GM11168 (cell line): Measurements from ENCODE around the gene BMP6.

Experiments
- in situ Hi-C: fragments of 300-500 bp; cut with MboI; formaldehyde crosslinking; loops from one replicate; pipeline ENCODE4 v1.12.0; 2022; ENCODE audit warnings: low sequenced_read_pairs; ENCODE audit not compliant: unreplicated experiment

BMP6 gene

GRCh38 chr6:7707787-7708186 lies 18.1 kb upstream of the BMP6 start:
- in situ Hi-C loops = no loop called here

GRCh38 chr6:7719364-7719850 lies 6.5 kb upstream of the BMP6 start:
- in situ Hi-C loops = no loop called here

- in situ Hi-C loops = loop anchor here (5.0 to 10.0 kb wide), 3 partner anchors 174 to 332 kb away; no protein-coding TSS in a partner anchor
Observed at GRCh38 chr6:7720346-7720745, 5.6 kb upstream of the BMP6 start.

GRCh38 chr6:7721649-7722048 lies 4.2 kb upstream of the BMP6 start:
- in situ Hi-C loops = loop anchor here (5.0 to 10.0 kb wide), 3 partner anchors 173 to 331 kb away; no protein-coding TSS in a partner anchor

- in situ Hi-C loops = loop anchor here (5.0 to 10.0 kb wide), 3 partner anchors 172 to 329 kb away; no protein-coding TSS in a partner anchor
Observed at GRCh38 chr6:7723041-7723447, 2.9 kb upstream of the BMP6 start.

- in situ Hi-C loops = loop anchor here (5.0 to 10.0 kb wide), 3 partner anchors 171 to 329 kb away; no protein-coding TSS in a partner anchor
Observed at GRCh38 chr6:7723554-7723953, 2.3 kb upstream of the BMP6 start.

GRCh38 chr6:7725412-7725811 lies 487 bp upstream of the BMP6 start:
- in situ Hi-C loops = loop anchor here (10.0 kb wide), 1 partner anchor 169 kb away; no protein-coding TSS in a partner anchor

- in situ Hi-C loops = loop anchor here (10.0 kb wide), 1 partner anchor 168 kb away; no protein-coding TSS in a partner anchor
Observed at GRCh38 chr6:7726416-7727085, 652 bp downstream of the BMP6 start.

GRCh38 chr6:7727086-7727945 lies 1.4 kb downstream of the BMP6 start:
- in situ Hi-C loops = loop anchor here (10.0 kb wide), 1 partner anchor 167 kb away; no protein-coding TSS in a partner anchor

GRCh38 chr6:7727946-7728854 lies 2.3 kb downstream of the BMP6 start:
- in situ Hi-C loops = loop anchor here (10.0 kb wide), 1 partner anchor 167 kb away; no protein-coding TSS in a partner anchor

GRCh38 chr6:7728855-7729590 lies 3.1 kb downstream of the BMP6 start:
- in situ Hi-C loops = loop anchor here (10.0 kb wide), 1 partner anchor 166 kb away; no protein-coding TSS in a partner anchor

- in situ Hi-C loops = no loop called here
Observed at GRCh38 chr6:7730001-7730783, 4.3 kb downstream of the BMP6 start.

GRCh38 chr6:7730784-7731227 lies 4.9 kb downstream of the BMP6 start:
- in situ Hi-C loops = no loop called here

GRCh38 chr6:7731294-7731693 lies 5.4 kb downstream of the BMP6 start:
- in situ Hi-C loops = no loop called here

- in situ Hi-C loops = no loop called here
Observed at GRCh38 chr6:7732228-7732627, 6.3 kb downstream of the BMP6 start.

GRCh38 chr6:7734707-7735383 lies 8.9 kb downstream of the BMP6 start:
- in situ Hi-C loops = loop anchor here (5.0 kb wide), 1 partner anchor 72 kb away; no protein-coding TSS in a partner anchor

GRCh38 chr6:7737106-7737505 lies 11.2 kb downstream of the BMP6 start:
- in situ Hi-C loops = loop anchor here (5.0 kb wide), 1 partner anchor 70 kb away; no protein-coding TSS in a partner anchor
